Omental fat pad (tissue), 4 donors: ENCODE results near the gene ARHGAP24. TPM values are rescaled to one million over a fixed set of nuclear protein-coding genes. Genes with fewer than 3 reads are reported as not detected.

Experiments used
- ATAC-seq: fragments of 150-250 bp; one replicate; pipeline ENCODE4 v1.9.1; 2016; ENCODE audit warnings: mild to moderate bottlenecking, moderate library complexity; ENCODE audit not compliant: low FRiP score
- DNase-seq: peaks from one replicate; pipeline ENCODE4 v3.0.0-alpha.2; 2019; ENCODE audit warnings: low spot score
- CTCF ChIP-seq, 3 donors: fragments of 450-650 bp; IDR thresholded peaks; one replicate each; pipeline ENCODE4 v1.5.1; 2016 to 2017; ENCODE audit warnings: antibody characterized with exemption in 3 of 3, mild to moderate bottlenecking in 3 of 3, moderate library complexity in 2 of 3
- total RNA-seq, 4 donors: library from RNA; depleted of rRNA; stranded (reverse); fragments of >200 nt; gene quantifications; one replicate each; pipeline ENCODE4 v1.1.0, GENCODE V29; 2016

ARHGAP24 gene
- total RNA-seq, 4 donors from 2014 or later = 42.3 to 57.2 (median 52.8) TPM

GRCh38 chr4:85861064-85861765, 386.3 kb downstream of the ARHGAP24 start:
- ATAC-seq = no peak
- no peak for TF ChIP-seq CTCF (IDR thresholded peaks at IDR 0.05)
- no peak for DNase-seq

- no peak for TF ChIP-seq CTCF (IDR thresholded peaks at IDR 0.05)
- DNase-seq = no peak
- ATAC-seq = no peak
These were observed 387.9 kb downstream of the ARHGAP24 start for GRCh38 chr4:85862896-85863295.

GRCh38 chr4:85864259-85865205, 389.6 kb downstream of the ARHGAP24 start:
- no peak for TF ChIP-seq CTCF (IDR thresholded peaks at IDR 0.05)
- no peak for ATAC-seq
- no peak for DNase-seq

GRCh38 chr4:85865256-85865655, 390.3 kb downstream of the ARHGAP24 start:
- ATAC-seq = no peak
- DNase-seq = no peak
- TF ChIP-seq CTCF (IDR thresholded peaks at IDR 0.05) = no peak

GRCh38 chr4:85866508-85866907, 391.6 kb downstream of the ARHGAP24 start:
- TF ChIP-seq CTCF (IDR thresholded peaks at IDR 0.05) = no peak
- no peak for DNase-seq
- ATAC-seq = no peak

- ATAC-seq = no peak
- TF ChIP-seq CTCF (IDR thresholded peaks at IDR 0.05) = no peak
- DNase-seq = no peak
These were observed 392.3 kb downstream of the ARHGAP24 start for GRCh38 chr4:85867271-85867670.
